A549 (cell line): ENCODE data around the gene SH3RF3.

ENCODE experiments used
- CTCF ChIP-seq: fragments of >200 bp; sonication (Bioruptor Twin); formaldehyde crosslinking; IDR thresholded peaks from 3 replicates; pipeline ENCODE4 v1.5.1; 2016
- FOSL2 ChIP-seq, 2 experiments: fragments of 450-650 bp in 1 of 2; fragments of >200 bp in 1 of 2; sonication (Bioruptor Twin) in 1 of 2; formaldehyde crosslinking; IDR thresholded peaks; 2 replicates each; pipeline versions ENCODE4 v1.5.0 to v1.6.1; 2016 to 2020; ENCODE audit warnings: mild to moderate bottlenecking in 1 of 2, moderate library complexity in 1 of 2
- MAX ChIP-seq: IDR thresholded peaks from 2 replicates; pipeline ENCODE4 v1.6.1; 2012
- MYC ChIP-seq: IDR thresholded peaks from 2 replicates; pipeline ENCODE4 v1.6.1; 2012; ENCODE audit warnings: mild to moderate bottlenecking, inconsistent platforms, low read length, improper control_type of control experiment, borderline replicate concordance
- POLR2A ChIP-seq: IDR thresholded peaks from 2 replicates; pipeline ENCODE4 v1.6.1; 2012; ENCODE audit warnings: mild to moderate bottlenecking, low read length
- RCOR1 ChIP-seq: fragments of 150-350 bp; IDR thresholded peaks from 2 replicates; pipeline ENCODE4 v1.6.1; 2014; ENCODE audit warnings: antibody characterized with exemption, low read length, low read depth
- REST ChIP-seq: fragments of 200-600 bp; sonication (generic); IDR thresholded peaks from 2 replicates; pipeline ENCODE4 v1.6.1; 2016; ENCODE audit warnings: antibody characterized with exemption, mild to moderate bottlenecking, moderate library complexity
- RFX5 ChIP-seq: fragments of 450-650 bp; IDR thresholded peaks from 2 replicates; pipeline ENCODE4 v1.7.1; 2014; ENCODE audit warnings: antibody characterized with exemption, mild to moderate bottlenecking, moderate library complexity
- SMC3 ChIP-seq: fragments of >200 bp; sonication (Bioruptor Twin); formaldehyde crosslinking; IDR thresholded peaks from 3 replicates; pipeline ENCODE4 v1.6.1; 2018; ENCODE audit warnings: inconsistent platforms

GRCh38 chr2:109321570-109321969 lies 192.6 kb downstream of the SH3RF3 start:
- TF ChIP-seq RCOR1 (no peak), POLR2A (no peak), CTCF (no peak), REST (no peak), MYC (no peak), MAX (no peak), SMC3 (no peak), RFX5 (no peak), FOSL2 (IDR thresholded peaks at IDR 0.05) (no peak), FOSL2 (CRISPR knock-in tag; IDR thresholded peaks at IDR 0.05) (no peak)
